Lung microvascular endothelial cell (primary cell): ENCODE data around the gene HUNK. TPM values are rescaled to one million over a fixed set of nuclear protein-coding genes. Genes with fewer than 3 reads are reported as not detected.
A peak's percentile ranks its signal among the peaks of the same experiment; 100 is the strongest.

Experiments used
- DNase-seq, 2 donors: peaks; one replicate each; pipeline versions ENCODE4 v3.0.0 to v3.0.0-alpha.2; 2010; ENCODE audit warnings: low read depth in 2 of 2
- total RNA-seq: library from RNA; depleted of rRNA; stranded (reverse); fragments of >200 nt; gene quantifications from 2 replicates; pipeline ENCODE4 v1.2.1, GENCODE V29; 2014

Gene HUNK
- total RNA-seq, 1 donor from 2014 or later: under 0.01 TPM

DNA sequence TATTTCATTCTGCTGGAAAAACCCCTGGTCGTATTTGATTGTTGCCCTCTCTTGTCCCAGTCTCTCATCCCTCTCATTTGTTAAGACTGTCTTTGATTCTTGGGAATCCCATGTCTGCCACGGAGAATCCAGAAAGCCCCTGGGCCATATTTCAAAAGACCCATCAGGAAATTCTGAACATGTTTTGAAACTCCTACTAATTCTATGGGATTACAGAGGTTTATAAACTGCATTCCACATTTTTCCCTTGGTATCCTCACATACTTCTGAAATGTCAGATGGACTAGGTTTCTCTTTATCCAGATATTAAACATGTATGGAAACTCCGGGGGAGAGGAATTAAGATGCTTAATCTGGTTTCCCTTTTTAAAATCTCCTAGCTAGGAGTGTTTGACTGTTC lies 80.0 kb downstream of the HUNK start:
- DNase-seq: no peak

DNA sequence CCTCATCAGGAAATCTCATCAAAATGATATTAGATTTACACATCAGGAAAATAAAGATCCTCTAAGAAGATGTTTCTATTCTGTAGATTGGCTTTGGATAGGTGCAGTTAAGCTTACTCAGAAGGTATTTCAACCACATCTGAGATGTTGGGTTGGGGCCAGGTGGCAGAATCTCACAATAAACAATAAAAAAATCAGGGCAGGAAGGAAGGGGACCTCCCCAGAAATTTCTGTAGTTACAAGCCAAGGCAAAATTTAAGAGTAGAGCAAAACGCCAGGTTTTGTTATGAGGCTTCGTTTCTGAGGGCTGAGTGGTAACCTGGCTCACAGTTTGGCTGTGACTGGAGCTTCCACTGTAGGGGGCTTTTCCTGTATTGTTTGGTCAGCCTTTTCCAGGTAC lies 84.8 kb downstream of the HUNK start:
- no peak for DNase-seq

DNA sequence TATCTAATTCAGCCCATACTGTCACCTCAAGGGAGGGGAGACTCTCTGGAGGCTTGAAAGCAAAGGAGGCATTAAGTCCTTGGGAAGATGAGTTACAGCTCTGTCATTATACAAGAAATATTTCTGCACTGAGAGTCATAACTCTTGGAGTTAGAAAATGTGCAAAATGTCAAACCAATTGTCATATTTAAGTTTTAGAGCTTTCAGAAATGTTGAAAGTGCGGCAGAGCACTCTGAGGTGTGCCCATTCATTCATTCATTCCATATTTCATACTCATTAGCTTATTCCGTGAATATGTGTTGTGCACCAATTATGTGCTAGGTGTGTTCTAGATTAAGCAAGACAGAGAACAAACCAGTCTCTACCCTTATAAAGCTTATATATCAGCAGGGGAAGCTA lies 87.1 kb downstream of the HUNK start:
- DNase-seq: no peak

DNA sequence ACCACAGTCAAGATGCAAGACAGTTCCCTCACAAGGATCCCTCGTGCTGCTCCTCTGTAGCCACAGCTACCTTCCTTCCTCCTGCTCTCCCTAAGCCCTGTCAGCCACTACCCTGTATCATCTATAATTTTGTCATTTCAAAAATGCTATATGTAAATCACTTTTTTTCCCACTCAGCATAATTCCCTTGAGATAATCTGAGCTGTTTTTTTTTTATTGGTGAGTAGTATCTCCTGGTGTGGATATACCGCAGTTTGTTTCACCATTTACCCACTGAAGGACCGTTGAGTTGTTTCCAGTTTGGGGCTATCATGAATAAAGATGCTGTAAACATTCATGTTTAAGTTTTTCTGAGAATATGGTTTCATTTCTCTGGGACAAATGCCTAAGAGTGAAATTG lies 88.2 kb downstream of the HUNK start:
- DNase-seq: no peak

DNA sequence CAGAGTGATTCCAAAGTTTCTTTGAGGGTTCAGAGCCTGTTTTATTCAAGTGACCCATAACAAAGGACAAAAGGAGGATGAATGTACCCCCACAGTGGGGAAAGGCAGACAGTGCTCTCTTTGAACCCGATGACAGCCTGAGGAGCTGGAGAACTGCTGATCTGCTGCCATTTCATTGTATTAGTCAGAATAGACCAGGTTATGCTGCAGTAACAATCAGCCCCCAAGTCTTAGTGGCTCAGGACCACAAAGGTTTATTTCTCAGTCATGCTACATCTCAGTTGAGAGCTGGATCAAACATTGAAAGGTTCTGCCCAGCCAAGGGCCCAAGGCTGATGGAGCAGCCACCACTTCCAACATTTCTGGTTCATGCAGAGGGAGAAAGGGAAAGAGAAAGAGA lies 88.9 kb downstream of the HUNK start:
- no peak for DNase-seq

DNA sequence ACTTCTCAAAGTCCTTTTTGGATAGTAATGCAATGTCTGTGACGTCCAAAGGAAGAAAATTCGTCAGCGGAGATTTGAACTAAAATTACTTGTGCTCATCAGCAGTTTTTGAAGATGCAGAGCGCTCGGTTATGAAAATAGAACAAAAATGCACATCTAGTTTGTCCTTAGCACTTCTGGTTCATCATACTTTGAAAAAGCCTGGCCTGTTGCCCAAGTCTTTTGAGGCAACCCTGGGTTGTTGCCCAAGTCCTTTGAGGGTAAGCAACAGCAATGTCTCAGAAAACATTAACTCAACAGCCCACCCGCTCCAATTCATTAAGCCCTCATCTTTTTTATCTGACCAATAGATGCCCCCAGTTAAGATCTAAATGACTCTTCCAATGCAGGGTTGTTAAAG lies 91.9 kb downstream of the HUNK start:
- no peak for DNase-seq

DNA sequence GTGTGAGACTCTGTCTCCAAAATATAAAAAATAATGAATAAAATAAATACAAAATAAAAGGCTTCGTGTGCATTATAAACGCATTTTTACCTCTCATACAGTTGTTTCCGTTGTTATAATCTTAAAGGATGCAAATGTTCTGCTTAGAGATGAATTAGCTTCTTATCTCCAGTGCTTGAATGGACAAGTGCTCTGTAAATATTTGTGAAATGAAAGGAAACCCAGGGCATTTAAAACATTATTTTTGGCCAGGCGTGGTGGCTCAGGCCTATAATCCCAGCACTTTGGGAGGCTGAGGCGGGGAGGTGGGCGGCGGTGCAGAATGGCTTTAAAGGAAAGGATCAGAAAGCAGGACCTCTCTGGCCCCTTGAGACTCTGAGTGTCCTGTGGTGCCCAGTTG lies 94.5 kb downstream of the HUNK start:
- no peak for DNase-seq

DNA sequence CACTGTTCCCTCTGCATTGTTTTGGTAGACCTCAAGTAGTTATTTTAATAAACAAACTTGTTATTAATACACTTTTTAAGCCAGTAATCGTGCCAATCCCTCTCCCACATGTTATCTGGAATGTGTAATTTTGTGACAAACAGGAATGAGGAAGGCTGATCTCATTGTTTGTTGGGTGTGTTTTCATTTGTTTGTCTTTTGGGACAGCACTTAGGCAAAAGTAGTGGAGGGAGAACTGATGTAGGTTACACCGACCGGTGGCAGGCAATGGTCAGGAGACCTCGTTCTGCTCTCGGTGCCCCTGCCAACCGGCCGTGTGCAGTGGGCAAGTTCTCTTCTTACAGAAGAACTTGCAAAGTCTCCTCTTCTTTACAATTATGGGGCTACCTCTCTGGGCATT lies 99.8 kb downstream of the HUNK start:
- no peak for DNase-seq

DNA sequence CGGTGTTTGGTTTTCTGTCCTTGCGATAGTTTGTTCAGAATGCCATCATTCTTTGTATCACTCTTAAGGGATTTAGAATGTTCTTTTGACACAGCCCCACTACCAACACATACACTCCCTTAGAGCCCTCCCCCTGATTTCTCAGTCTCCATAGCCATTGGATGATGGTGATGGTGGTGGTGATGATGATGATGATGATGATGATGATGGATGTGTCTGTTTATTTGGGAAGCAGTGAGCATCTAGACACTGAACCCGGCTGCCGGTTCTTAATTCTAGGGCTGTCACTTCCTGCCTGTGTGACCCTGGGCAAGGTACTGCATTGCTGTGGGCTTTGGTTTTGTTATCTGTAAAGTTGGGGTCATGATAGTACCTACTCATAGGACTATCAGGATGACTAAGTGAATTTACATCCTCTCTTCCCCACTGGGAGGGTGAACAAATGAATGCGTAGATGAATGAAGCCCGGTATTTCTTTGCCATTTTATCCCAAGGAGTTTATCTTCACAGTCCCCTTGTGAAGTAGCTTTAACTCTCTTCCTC lies 100.7 kb downstream of the HUNK start:
- DNase-seq: no peak

DNA sequence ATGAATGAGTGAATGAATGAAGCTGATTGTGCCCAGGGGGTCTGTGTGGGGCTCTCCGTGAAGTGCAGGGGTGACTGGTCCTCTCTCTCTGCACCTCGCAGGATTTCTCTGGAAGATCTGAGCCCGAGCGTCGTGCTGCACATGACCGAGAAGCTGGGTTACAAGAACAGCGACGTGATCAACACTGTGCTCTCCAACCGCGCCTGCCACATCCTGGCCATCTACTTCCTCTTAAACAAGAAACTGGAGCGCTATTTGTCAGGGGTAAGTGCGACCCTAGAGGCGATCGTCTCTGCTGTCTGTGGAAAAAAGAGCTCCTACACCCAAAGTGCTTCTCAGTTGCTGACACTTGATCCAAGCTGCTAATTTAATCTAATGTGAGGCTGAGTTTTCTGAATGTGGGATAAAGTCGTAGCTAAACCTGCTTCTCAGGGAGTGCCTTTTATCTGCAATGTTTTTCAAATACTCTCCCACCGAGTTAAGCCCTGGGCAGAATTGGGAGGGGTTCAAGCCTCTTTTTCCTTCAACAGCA lies 101.7 kb downstream of the HUNK start:
- DNase-seq: no peak

DNA sequence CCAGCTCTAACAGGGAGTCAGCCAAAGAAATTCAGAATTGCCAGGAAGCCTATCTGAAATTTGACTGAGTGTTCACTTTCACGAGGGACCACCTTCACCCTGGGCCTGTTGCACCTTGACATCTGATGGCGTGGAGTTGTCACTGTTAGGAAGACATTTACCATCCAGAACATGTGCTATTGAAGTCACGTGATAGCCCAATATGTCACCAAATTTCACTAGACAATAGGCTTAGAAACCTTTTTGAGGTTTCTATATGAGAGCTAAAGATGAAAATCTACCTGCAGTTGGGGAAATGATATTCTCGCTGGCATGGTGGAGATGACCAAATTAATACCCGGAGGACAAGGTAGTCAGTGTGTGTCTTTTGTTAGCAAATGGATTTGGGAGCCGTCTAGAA lies 102.7 kb downstream of the HUNK start:
- DNase-seq: no peak

DNA sequence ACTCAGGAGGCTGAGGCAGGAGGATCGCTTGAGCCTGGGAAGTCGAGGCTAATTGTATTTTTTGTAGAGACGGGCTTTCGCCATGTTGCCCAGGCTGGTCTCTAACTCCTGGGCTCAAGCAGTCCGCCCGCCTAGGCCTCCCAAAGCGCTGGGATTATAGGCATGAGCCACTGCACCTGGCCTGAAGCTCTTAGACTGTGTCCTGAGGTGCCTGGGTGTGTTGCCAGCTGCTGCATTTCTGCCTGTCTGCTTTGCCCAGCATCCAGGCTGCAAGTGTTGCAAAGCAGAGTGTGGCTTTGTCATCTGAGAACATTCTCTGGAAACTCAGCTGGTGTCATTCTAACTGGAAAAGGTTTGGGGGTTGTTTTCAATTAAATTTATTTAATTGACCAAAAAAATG lies 105.0 kb downstream of the HUNK start:
- DNase-seq: no peak

DNA sequence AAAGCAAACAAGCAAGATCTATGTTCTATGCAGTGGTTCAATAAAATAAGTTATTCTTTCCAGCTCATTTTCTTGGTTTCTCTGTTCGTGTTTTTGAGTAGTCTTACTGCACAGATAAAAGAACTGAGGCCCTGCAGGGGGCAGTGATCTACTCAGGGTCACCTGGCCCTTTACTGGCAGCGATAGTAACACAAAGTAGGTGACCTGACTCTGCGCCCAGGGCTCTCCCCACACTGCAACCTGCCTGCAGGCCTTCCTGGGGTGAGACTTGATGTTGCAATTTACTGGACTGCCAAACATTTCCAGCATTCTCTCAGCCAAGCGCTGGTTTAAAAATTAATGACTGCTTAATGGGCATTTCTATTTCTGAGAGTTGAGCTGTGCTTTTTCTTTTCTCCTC lies 110.3 kb downstream of the HUNK start:
- no peak for DNase-seq

DNA sequence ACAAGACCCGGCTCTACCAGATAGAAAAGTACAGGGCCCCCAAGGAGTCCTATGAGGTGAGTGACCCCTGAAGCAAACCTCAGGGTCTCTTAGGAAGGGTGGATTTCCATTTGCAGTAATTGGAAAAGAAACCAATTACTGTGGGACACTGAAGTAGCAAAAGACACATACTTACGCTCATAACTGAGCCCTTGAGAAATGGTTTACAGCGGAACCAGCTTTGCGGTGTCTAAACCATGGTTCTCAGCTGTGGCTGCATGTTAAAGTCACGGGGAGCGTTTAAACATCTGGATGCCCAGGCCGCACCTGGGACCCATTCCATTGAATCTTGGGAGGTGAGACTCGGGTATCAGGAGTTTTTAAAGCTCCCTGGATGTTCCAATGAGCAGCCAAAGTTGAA lies 110.7 kb downstream of the HUNK start:
- DNase-seq: no peak

DNA sequence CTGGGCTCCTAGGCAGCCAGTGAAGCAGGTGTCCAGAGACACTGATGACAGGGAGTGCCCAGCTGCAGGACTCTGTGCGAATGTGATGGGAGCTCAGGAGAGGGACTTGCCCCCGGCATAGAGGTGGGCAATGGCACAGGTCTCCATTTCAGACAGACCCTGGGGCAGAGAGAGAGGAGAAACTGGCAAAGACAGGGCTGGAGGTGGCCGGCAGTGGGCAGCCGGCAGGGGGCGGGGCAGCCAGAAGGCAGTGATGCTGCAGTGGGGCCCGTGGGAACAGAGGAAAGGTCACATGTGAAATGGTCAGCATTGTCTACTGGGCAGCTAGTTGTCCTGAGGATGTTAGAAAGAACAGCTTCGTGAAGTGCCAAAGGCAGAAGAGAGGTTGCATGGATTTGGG lies 112.6 kb downstream of the HUNK start:
- no peak for DNase-seq

DNA sequence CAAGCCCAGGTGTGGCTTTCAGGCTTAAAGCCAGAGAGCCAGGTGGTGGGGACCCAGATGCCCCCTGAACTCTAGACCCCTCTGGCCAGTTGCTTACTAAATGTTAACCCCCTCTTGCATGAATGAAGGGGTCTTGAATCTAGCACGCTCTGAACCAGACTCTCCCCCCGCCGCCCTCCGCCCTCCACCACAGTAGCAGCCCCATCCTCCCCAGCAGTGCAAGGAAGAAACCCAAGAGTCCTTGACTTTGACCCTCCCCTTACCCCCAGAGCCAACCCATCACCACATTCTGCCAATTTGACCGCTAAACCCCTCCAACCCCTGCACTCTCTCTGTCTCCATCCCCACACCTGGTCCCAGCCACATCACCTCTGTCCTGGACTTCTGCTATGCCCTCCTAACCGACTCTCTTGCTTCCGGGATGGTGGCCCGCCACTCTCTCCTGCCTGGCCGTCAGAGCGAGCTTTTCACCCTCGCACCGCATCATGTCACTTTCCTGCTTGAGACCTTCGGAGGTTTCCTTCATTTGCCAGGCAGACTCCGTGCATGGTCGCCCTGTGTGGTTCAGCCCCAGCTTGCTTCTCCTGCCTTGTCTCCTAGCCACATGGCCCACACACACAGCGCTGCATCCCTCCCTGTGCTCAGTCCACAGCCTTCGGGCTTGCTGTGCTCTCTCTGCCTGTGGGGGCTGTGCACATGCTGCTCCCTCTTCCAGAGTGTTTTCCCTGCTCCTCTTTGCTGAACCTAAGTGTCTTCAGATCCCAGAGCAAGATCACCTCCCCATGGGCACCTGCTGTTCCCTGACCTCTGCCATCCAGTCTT lies 113.4 kb downstream of the HUNK start:
- no peak for DNase-seq

DNA sequence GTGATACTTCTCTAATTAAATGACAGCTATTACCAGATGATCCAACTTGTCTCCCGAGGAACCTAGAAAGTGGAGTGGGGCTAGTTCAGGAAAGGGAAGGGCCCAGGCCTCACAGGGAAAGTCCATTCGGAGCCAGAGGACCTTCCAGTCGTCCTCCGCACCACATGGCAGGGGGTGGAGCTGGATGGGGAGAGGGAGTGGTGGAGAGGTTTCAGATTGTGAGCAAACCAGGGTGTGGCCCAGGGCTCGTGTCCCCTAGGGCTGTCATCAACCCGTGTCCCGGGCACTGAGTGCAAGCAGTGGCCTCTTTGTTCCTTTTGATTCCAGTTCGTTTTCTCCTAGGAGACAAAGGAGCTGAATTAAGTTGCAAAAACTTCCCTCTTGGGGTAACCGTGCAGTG lies 114.9 kb downstream of the HUNK start:
- no peak for DNase-seq

DNA sequence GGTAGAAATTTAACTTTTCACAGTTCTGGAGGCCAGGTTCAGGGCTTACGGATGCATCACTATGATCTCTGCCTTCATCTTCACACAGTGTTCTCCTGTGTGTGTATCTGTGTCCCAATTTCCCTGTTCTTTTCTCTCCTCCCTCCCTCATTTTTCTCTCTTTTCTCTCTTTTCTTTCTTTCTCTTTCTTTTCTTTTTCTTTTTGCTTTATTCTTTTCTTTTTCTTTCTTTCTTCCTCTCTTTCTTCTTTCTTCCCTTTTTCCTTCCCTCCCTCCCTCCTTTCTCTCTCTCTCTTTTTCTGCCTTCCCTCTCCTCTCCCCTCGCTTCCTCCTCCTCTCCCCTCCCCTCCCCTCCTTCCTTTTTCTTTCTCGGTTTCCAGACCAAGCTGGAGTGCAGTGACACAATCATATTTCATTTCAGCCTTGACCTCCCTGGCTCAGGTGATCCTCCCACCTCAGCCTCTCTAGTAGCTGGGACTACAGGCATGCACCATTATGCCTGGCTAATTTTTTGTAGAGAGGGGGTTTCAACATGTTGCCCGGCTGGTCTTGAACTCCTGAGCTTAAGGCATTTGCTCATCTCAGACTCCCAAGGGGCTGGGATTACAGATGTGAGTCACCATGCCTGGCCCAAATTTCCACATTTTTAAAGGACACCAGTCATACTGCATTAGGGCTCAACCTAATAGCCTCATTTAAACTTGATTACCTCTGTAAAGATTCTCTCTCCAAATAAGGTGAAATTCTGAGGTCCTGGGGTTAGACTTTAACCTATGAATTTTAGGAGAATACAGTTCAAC lies 115.9 kb downstream of the HUNK start:
- DNase-seq: no peak

DNA sequence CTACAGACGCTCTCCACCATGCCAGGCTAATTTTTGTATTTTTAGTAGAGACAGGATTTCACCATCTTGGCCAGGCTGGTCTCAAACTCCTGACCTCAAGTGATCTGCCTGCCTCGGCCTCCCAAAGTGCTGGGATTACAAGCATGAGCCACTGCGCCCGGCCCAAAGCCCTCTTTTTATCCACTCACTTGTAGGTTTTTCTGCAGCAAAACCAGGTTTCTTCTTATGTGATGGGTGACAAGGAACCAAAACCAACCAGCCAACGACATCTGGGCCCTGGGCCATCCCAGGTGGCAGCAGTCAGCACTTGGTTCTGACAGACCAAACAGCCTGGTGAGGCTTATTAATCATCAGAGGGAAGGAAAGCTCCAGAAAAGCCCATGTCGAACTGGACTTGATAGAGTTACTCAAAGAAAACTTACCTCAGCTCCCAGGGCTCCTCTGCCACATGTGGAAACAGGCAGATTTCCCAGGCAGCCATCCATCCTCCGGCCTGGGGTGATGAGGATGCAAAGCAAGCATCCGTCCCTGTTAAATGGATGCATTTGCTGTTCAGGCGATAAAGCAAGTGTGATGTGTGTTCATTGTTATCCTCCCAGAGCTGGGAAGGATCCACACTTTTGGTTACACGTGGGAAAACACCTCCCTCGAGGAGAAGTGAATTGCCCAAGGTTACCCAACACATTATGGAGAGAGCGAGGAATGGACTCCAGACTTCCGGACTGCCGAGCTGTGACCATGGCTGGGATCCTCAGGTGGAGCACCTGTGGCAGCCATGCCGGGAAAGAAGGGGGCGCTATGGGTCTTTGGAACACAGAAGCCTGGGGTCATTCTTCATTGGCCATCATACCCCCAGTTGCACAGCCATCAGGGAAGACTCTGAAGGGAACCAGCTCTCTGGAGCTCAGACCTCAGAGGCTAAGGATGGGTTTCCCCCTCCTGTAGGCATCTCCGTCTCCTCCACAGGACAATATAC lies 118.8 kb downstream of the HUNK start:
- DNase-seq: peak in 1 of 2 donors; percentile 23

DNA sequence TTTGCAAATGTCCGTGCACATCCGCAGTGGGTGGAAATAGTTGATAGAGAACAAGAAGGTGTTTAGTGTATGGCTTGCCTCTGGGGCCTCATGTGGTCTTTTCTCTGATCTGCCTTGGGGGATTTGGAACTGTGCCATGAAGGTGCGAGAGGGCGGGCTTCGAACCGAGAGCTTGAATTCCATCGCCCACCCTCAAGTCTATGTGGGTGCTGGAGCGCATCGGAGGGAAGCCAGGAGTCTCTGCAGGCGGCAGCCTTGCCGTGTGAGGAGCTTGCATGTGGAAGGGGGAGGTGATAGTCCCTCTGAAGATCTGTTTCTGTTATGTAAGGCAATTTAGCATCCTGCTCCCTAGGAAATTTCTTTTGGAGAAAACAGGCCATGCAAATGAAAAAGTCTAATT lies 119.6 kb downstream of the HUNK start:
- DNase-seq: no peak
